ENCODE results near the gene RARG.
"Not testable (repeated sequence)": the region's sequence is repeated elsewhere in the genome, so short reads cannot be mapped to it uniquely, and the experiment has no call there.

The RARG gene

DNA sequence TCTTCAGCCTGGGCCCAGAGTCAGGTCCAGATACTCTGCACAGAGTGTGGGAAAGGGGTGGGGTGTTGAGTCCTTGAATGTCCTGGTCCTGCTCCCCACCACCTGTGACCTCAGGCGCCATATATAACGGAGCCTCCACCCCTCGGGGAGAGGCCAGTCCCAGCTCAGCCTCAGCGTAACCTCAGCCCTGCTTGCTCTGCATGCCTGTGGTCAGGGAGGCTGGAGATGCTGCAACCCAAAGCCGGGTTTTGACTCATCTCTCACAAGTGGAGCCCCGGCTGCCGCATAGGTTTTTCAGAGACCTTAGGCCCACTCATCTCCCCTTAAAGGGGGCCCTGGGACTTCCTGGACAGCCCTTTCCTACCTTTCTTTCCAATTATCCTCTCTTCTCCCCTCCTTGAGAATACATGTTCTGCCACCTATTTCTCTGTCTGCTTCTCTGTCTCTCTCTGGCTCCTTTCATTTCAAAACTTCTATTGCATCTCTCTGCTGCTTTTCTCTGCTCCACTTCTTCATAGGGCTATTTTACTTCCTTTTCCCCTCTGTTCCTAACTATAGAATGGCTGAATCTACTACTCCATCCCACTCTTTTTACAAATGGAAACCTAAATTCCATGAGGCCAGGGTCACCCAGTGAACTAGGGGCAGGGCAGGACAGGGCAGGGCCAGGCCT lies 26.1 kb downstream of the RARG start:
- DNase-seq = no peak

DNA sequence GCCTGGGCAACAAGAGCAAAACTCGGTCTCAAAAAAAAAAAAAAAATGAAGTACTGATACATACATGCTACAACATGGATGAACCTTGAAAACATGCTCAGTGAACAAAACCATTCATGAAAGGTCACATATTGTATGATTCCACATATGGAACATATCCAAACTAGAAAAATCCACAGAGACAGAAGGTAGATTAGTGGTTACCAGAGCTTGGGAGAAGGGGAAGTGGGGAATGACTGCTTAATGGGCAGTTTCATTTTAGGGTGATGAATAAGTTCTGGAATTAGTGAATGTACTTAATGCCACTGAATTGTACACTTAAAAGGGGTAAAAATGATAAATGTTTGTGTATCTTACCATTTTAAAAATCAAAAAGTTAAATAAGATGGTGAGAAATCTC lies 27.7 kb downstream of the RARG start:
- no peak for DNase-seq

DNA sequence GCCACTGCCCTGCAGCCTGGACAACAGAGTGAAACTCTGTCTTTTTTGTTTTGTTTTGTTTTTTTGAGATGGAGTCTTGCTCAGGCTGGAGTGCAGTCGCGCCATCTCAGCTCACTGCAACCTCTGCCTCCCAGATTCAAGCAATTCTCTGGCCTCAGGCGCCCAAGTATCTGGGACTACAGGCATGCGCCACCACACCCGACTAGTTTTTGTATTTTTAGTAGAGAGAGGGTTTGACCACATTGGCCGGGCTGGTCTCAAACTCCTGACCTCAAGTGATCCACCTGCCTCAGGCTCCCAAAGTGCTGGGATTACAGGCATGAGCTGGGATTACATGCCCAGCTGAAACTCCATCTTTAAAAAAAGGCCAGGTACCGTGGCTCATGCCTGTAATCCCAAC lies 29.7 kb downstream of the RARG start:
- DNase-seq = not testable (repeated sequence)

GRCh38 chr12:53201639-53202038 lies 30.4 kb downstream of the RARG start:
- DNase-seq = no peak

GRCh38 chr12:53201177-53201541 lies 30.9 kb downstream of the RARG start:
- peak in 1 of 6 experiments; percentile 36 for DNase-seq

GRCh38 chr12:53200458-53201176 lies 31.4 kb downstream of the RARG start:
- DNase-seq = peak in 3 of 6 experiments; percentile 17 to 60 (median 35)

GRCh38 chr12:53200107-53200457 lies 31.9 kb downstream of the RARG start:
- DNase-seq = no peak

DNA sequence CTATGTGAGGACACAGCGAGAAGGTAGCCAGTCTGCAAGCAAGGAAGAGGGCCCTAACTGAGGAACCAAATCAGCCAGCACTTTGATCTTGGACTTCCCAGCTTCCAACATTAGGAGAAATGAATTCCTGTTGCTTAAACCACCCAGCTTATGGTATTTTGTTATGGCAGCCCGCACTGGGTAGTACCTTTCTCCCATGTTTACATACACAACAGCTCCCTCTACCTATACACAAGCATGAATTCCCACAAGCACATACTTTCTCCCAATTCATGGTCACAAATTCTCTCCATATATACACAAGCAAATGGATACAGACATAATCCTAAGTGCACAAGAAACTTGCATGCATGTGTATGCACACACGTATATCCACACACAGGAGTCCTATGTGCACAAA lies 32.3 kb downstream of the RARG start:
- DNase-seq = no peak

- DNase-seq = peak in 5 of 6 experiments; percentile 18 to 56 (median 48)
These were observed 33.4 kb downstream of the RARG start for GRCh38 chr12:53198486-53199110.

GRCh38 chr12:53197011-53197640 lies 34.9 kb downstream of the RARG start:
- DNase-seq = no peak

- no peak for DNase-seq
These were observed 35.5 kb downstream of the RARG start for GRCh38 chr12:53196486-53196885.

DNA sequence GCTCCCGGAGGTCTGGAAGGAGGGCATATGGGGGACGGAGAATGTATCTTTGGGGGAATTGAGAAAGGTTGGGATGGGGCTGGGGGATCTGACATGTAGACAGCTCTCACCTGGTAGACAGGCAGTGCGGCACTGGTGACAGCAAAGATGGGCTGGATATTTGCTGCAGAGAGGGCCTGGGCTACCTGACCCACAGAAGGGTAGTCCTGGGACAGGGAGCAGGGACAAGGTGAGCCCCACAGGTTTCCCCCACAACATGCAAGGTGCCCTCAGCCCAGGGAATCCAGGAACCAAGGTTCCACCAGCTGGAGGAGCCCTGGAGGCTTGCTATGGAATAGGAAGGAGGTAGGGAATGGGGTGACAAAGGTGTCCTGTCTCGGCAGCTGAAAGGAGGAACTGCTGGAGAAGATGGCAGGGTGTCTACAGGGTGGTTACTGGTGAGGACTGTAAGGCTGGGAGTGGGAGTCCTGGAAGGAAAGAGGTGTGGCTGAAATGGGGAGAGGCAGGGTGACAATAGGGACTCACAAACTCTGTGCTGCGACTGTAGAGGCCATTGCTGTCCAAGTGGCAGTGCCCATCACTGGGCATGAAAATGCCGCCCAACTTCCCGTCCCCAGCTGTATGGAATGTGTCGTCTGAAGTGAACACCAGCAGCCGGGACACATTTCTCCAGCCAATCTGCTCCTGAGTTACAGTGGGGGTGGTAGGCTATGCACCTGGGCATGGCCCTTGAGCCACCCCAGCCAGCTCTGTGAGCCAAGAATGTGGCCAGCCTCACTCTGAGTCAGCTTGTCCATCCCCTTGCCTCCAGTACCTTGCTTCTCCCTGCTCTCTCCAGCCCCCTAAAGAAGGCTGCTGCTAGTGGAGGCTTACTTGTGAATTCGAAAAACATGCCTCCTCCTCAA lies 36.2 kb downstream of the RARG start:
- DNase-seq = no peak

GRCh38 chr12:53194973-53195372 lies 37.0 kb downstream of the RARG start:
- DNase-seq = no peak

DNA sequence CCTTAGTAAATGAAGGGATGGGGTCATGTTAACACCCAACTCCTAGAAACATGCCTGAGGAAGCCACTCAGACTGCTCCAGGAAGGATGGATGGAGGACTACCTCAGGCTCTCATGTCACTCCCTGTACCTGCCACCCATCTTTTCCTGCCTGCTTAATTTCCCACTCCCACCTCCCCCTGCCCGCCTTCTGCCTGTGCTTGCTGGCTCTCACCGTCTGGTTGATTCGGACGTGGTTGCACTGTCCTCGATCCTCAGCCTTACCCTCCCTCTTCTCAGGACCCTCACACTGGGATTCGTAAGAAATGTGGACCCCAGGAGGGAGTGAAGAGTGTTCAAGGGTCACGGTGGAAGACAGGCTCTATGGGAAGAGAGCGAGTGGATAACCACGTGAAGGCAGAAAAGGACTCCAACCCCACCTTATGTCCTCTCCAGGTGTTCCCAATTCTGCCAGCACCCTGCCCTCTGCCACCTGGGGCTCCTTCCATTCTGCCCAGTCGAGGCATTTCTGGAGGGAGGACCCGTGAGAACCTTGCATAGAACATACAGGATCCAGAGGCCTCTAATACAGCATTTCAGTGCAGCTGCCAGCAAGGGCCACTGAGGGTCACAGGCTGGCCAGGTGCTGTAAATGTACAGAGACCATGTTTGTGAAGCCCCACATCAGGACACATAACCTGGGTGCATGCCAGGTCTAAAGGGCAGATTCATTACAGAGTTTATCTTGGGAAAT lies 37.9 kb downstream of the RARG start:
- no peak for DNase-seq

- no peak for DNase-seq
These were observed 39.0 kb downstream of the RARG start for GRCh38 chr12:53193040-53193439.

DNA sequence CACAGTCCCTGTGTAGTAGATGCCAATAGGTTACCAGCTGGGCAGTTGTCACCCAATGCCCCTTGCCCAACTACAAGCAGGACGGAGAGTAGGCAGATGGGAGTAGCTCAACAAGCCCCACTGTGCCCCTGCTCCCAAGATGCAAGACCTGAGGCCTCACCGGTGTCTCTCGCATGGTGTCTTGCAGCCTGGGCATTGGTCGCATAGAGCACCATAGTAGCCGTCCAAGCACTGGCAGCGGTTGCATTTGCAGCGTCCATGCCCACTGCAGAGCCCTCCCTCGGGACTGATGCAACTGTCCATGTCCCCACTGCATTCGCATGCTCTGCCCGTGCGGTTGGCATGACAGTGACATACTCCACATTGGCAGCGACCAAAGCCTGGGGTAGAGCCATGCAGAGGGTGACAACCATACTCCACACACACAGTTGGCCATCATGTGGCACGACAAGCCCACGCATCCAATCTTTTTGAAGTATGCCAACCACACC lies 39.4 kb downstream of the RARG start:
- no peak for DNase-seq

DNA sequence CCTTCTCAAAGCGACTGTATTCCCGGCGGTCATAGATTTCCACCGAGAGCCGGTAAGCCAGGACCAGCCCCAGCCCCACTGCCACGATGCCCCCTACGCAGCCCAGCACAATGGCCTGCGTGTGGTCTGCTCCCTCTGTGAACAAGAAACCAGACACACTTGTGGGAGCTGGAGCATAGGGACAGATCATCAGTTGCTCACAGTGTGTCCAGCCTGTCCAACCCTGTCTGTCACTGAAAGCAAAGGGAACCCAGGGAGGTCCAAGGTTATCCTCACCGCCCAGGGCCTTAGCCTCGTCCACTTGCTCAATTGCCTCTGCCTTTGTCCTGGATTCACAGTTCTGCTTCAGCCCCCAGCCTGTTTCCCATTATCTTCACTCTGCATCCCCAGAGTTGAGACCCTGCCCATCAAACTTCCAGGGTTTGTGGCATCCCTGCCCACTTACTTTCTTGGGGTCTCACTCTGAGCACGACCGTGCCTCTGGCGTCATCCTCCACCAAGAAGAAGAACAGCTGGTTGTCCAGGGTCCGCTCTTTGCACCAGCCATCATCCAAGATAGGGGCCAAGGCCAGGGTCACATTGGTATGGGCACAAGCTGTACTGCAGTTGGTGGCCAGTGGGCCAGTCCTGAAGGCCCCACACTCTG lies 40.0 kb downstream of the RARG start:
- no peak for DNase-seq

DNA sequence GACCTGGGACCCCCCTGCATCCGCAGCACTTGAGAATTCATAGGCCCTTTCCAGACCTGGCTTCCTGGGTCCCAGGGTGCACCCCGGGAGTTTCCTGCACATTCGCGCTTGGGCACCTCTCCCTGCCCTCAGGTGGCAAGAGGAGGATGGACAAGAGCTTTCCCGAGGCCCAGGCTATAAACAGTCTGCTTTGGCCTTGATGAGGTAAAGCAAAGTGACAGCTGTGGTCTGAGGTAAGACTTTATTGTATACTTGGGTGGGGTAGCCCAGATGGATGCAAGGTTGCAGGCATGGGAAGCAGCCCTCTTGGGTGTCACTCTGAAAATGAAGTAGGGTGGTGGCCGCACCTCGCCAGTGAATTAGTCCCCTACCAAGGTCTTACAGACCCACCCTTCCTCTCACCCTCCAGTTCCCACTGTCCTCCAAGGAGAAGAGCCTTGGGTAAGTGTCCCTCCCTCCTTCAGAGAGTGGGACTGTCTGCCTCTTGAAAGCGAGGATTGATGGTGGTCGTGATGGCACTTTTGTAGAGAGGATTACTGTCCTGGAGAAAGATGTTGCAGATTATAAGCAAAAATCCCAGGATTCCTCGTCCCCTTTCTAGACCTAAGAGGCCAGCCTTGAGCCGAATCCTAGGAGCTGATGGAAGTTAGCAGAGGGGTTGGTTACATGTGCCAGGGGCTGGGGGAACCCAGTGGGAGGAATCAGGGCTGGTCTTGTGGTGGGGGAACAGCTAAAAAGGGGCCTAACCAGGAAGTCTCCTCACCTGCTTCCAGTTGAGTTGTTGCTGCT lies 40.7 kb downstream of the RARG start:
- DNase-seq = no peak

GRCh38 chr12:53190108-53190729 lies 41.8 kb downstream of the RARG start:
- peak; percentile 26 to 48 (median 34) for DNase-seq
